Measurements from ENCODE around the gene CYP39A1.

GRCh38 chr6:46575530-46575929 is 77.1 kb downstream of the CYP39A1 start:
- TF ChIP-seq CTCF (IDR thresholded peaks at IDR 0.05): no peak
- no peak for TF ChIP-seq POLR2AphosphoS5 (IDR thresholded peaks at IDR 0.05)

All from transverse colon (tissue), 4 donors.